ENCODE data around the gene F2RL1.

F2RL1 gene

GRCh38 chr5:76794871-76795270 lies 24.0 kb upstream of the F2RL1 start:
- no peak overlapping the region for H3K4me3 ChIP-seq (ENCODE audit: low read depth, low read length)
- TF ChIP-seq CTCF (IDR thresholded peaks at IDR 0.05; ENCODE audit: insufficient read depth, low read depth, low read length, missing control alignments), result no peak
- no peak for DNase-seq (ENCODE audit: low read depth)

- no peak for DNase-seq (ENCODE audit: low read depth)
- TF ChIP-seq CTCF (IDR thresholded peaks at IDR 0.05; ENCODE audit: insufficient read depth, low read depth, low read length, missing control alignments), result no peak
- H3K4me3 ChIP-seq (ENCODE audit: low read depth, low read length), result no peak overlapping the region
These were observed 19.2 kb upstream of the F2RL1 start for GRCh38 chr5:76799588-76799987.

GRCh38 chr5:76800579-76800978 lies 18.3 kb upstream of the F2RL1 start:
- no peak for TF ChIP-seq CTCF (IDR thresholded peaks at IDR 0.05; ENCODE audit: insufficient read depth, low read depth, low read length, missing control alignments)
- H3K4me3 ChIP-seq (ENCODE audit: low read depth, low read length), result no peak overlapping the region
- no peak for DNase-seq (ENCODE audit: low read depth)

- no peak for DNase-seq (ENCODE audit: low read depth)
- no peak for TF ChIP-seq CTCF (IDR thresholded peaks at IDR 0.05; ENCODE audit: insufficient read depth, low read depth, low read length, missing control alignments)
- H3K4me3 ChIP-seq (ENCODE audit: low read depth, low read length), result no peak overlapping the region
These were observed 17.5 kb upstream of the F2RL1 start for GRCh38 chr5:76801159-76801802.

- H3K4me3 ChIP-seq (ENCODE audit: low read depth, low read length), result no peak overlapping the region
- TF ChIP-seq CTCF (IDR thresholded peaks at IDR 0.05; ENCODE audit: insufficient read depth, low read depth, low read length, missing control alignments), result no peak
- DNase-seq (ENCODE audit: low read depth), result no peak
These were observed 17.0 kb upstream of the F2RL1 start for GRCh38 chr5:76801803-76802195.

- no peak for TF ChIP-seq CTCF (IDR thresholded peaks at IDR 0.05; ENCODE audit: insufficient read depth, low read depth, low read length, missing control alignments)
- no peak overlapping the region for H3K4me3 ChIP-seq (ENCODE audit: low read depth, low read length)
- no peak for DNase-seq (ENCODE audit: low read depth)
These were observed 14.6 kb upstream of the F2RL1 start for GRCh38 chr5:76804266-76804665.

Data from GM12865 (cell line).